Measurements from ENCODE around the gene TTC9B.

Gene TTC9B

DNA sequence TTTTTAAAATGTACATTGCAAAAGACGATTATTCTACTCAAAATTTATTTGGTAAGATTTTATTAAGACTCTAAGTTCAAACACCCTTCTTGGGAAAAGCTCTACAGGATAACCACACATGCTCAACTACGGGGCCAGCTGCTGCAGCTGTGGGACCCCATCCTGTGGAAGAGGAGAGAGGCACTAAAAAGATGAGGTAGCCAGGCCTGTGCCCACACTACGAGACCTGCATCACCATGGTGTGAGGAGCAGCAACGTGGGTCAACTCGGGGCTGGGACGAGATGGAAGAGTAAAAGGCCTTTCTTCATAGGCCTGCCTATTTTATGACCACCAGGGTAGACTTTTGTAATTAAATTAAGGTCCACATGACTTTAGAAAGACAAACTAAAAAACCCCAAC is 12.9 kb upstream of the TTC9B start:
- peaks cover 57% of the 10 kb centered on the region for H3K4me1 Mint-ChIP-seq
- DNase-seq = no peak
- H3K9me3 Mint-ChIP-seq = no peaks in the 10 kb centered on the region
- H3K27ac Mint-ChIP-seq = peak overlapping the region; percentile 98
- peaks cover 8% of the 10 kb centered on the region for H3K27me3 Mint-ChIP-seq (ENCODE audit: low read depth, poor library complexity)
- TF ChIP-seq, protein P1, sequence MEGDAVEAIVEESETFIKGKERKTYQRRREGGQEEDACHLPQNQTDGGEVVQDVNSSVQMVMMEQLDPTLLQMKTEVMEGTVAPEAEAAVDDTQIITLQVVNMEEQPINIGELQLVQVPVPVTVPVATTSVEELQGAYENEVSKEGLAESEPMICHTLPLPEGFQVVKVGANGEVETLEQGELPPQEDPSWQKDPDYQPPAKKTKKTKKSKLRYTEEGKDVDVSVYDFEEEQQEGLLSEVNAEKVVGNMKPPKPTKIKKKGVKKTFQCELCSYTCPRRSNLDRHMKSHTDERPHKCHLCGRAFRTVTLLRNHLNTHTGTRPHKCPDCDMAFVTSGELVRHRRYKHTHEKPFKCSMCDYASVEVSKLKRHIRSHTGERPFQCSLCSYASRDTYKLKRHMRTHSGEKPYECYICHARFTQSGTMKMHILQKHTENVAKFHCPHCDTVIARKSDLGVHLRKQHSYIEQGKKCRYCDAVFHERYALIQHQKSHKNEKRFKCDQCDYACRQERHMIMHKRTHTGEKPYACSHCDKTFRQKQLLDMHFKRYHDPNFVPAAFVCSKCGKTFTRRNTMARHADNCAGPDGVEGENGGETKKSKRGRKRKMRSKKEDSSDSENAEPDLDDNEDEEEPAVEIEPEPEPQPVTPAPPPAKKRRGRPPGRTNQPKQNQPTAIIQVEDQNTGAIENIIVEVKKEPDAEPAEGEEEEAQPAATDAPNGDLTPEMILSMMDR (IDR thresholded peaks at IDR 0.05) = no peak
- no peaks in the 10 kb centered on the region for H3K36me3 Mint-ChIP-seq (ENCODE audit: low read depth)
- H3K4me3 Mint-ChIP-seq = peak overlapping the region; percentile 43

DNA sequence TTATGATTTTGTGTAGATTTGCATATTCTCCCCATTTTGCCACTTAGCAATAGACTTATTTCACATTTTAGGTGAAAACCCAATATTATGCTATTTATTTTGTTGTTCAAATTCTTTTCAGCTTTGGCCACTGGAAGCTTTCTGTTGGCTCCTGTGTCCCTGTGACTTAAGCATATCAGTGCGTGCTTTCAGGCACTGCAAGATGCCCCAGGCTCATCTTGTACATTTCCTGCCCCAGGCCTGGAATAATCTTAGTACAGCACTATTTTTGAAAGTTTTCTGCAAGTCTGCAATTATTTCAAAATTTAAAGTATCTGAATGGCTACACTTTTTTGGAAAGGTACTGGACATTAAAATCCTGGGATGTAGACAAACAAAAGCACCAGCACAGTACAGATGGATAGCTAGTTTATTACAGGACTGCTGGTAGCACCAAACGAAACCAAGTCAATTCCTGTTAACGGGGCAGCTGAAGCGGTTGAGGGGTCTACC is 11.8 kb upstream of the TTC9B start:
- Mint-ChIP-seq H3K27me3 (ENCODE audit: low read depth, poor library complexity) (peaks cover 18% of the 10 kb centered on the region), H3K4me3 (no peak overlapping the region), H3K27ac (no peak overlapping the region), H3K9me3 (no peaks in the 10 kb centered on the region), H3K4me1 (peaks cover 64% of the 10 kb centered on the region), H3K36me3 (ENCODE audit: low read depth) (no peaks in the 10 kb centered on the region)
- TF ChIP-seq, protein P1 (IDR thresholded peaks at IDR 0.05) = no peak
- no peak for DNase-seq

DNA sequence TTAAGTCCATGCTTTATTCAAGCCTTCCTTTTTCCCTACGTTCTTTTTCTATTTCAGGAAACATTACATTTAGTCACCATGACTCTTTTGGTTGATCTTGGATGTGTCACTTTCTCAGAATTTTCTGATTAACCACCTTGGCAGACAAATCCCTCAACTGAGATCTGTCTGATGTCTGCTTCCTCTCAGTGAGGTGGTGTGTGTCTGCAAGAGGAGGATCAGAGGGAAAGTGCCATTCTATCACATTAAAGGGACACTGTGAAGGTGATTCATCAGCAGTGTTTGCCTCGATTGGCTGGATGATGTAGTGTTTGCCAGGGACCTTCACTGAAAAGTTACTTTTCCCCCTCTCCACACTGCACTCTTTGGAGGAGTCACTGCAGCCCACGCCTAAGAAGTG is 11.3 kb upstream of the TTC9B start:
- peaks cover 64% of the 10 kb centered on the region for H3K4me1 Mint-ChIP-seq
- DNase-seq = no peak
- TF ChIP-seq, protein P1 (IDR thresholded peaks at IDR 0.05) = no peak
- no peaks in the 10 kb centered on the region for H3K36me3 Mint-ChIP-seq (ENCODE audit: low read depth)
- H3K27me3 Mint-ChIP-seq (ENCODE audit: low read depth, poor library complexity) = peaks cover 23% of the 10 kb centered on the region
- no peak overlapping the region for H3K27ac Mint-ChIP-seq
- no peak overlapping the region for H3K4me3 Mint-ChIP-seq
- peaks cover 3% of the 10 kb centered on the region for H3K9me3 Mint-ChIP-seq

DNA sequence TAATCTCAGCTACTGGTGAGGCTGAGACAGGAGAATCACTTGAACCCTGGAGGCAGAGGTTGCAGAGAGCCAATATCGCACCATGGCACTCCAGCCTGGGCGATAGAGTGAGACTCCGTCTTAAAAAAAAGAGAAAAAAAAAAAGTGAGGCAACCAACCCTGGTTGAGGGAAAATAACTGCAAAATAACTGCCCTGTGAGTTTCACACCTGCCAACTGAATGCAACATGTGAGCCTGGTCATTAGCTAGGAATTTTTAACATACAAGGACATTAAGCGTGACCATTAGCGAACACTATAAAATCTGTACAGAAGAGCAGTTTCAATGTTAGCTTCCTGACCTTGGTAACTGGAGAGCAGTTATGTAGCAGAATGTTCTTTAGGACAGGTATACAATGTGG is 10.7 kb upstream of the TTC9B start:
- Mint-ChIP-seq H3K4me3 (no peak overlapping the region), H3K9me3 (peaks cover 3% of the 10 kb centered on the region), H3K27ac (peak overlapping the region; percentile 42), H3K36me3 (ENCODE audit: low read depth) (no peaks in the 10 kb centered on the region), H3K4me1 (peaks cover 59% of the 10 kb centered on the region), H3K27me3 (ENCODE audit: low read depth, poor library complexity) (peaks cover 29% of the 10 kb centered on the region)
- TF ChIP-seq, protein P1 (IDR thresholded peaks at IDR 0.05) = no peak
- no peak for DNase-seq

DNA sequence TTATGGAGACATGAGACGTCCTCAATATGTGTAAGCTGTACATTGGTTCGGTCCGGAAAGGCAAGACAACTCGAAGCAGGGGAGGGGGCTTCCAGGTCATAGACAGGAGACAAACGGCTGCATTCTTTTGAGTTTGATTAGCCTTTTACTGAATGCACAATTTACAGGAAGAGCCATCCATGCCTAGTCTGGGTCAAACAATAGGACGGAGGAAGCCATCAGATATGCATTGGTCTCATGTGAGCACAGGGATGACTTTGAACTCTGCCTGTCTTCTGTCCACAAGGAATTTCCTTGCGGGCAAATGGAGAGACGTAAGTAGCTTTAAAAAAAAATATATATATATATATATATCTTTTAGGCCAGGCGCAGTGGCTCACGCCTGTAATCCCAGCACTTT is 10.2 kb upstream of the TTC9B start:
- DNase-seq = no peak
- H3K4me1 Mint-ChIP-seq = peaks cover 59% of the 10 kb centered on the region
- no peak overlapping the region for H3K27ac Mint-ChIP-seq
- H3K36me3 Mint-ChIP-seq (ENCODE audit: low read depth) = no peaks in the 10 kb centered on the region
- peaks cover 34% of the 10 kb centered on the region for H3K27me3 Mint-ChIP-seq (ENCODE audit: low read depth, poor library complexity)
- TF ChIP-seq, protein P1 (IDR thresholded peaks at IDR 0.05) = no peak
- H3K4me3 Mint-ChIP-seq = no peak overlapping the region
- H3K9me3 Mint-ChIP-seq = peaks cover 3% of the 10 kb centered on the region

Measured in nephron progenitor cell (in vitro differentiated cells).